CD4-positive, alpha-beta T cell (primary cell): ENCODE results near the gene C14orf119. TPM values are rescaled to one million over a fixed set of nuclear protein-coding genes. Genes with fewer than 3 reads are reported as not detected.
A peak's percentile ranks its signal among the peaks of the same experiment; 100 is the strongest.

Experiments
- ATAC-seq: fragments of 200-7000 bp; cut with Tn5 transposase; one replicate; pipeline ENCODE4 v1.10.0; 2022; ENCODE audit warnings: mild to moderate bottlenecking; ENCODE audit not compliant: poor library complexity
- CTCF ChIA-PET: fragments of 350-600 bp; sonication (Branson Sonifier 250); formaldehyde crosslinking; loops from one replicate; lab custom pipeline; 2021; ENCODE audit warnings: antibody characterized with exemption, inconsistent platforms; lab: Charles Lee
- POLR2A ChIA-PET: fragments of 350-600 bp; sonication (Branson Sonifier 250); formaldehyde crosslinking; loops from one replicate; lab custom pipeline; 2021; ENCODE audit warnings: antibody characterized with exemption, inconsistent platforms; lab: Charles Lee
- DNase-seq, 14 experiments: peaks; one replicate each; pipeline ENCODE4 v3.0.0-alpha.2; 2013 to 2020; ENCODE audit warnings: mixed read lengths in 2 of 14
- H3K27ac ChIP-seq, 2 donors: one replicate each; pipeline versions ENCODE4 v1.5.1 to v1.7.0; 2013; ENCODE audit warnings: low read length in 2 of 2, low read depth in 1 of 2, mild to moderate bottlenecking in 1 of 2
- H3K27me3 ChIP-seq, 2 experiments: 1 replicate in 1 of 2; 2 replicates in 1 of 2; pipeline versions ENCODE4 v1.6.1 to v1.7.0; 2013; ENCODE audit warnings: low read length in 2 of 2, control low read depth in 1 of 2, mild to moderate bottlenecking in 1 of 2, moderate library complexity in 1 of 2; ENCODE audit not compliant: insufficient read depth in 2 of 2, control insufficient read depth in 1 of 2
- H3K36me3 ChIP-seq: one replicate; pipeline ENCODE4 v1.6.1; 2013; ENCODE audit warnings: low read length, control low read depth; ENCODE audit not compliant: insufficient read depth
- H3K4me1 ChIP-seq: one replicate; pipeline ENCODE4 v1.6.1; 2013; ENCODE audit warnings: low read length, control low read depth; ENCODE audit not compliant: insufficient read depth
- H3K4me3 ChIP-seq: one replicate; pipeline ENCODE4 v1.5.1; 2013; ENCODE audit warnings: mild to moderate bottlenecking, low read length, moderate library complexity
- H3K9me3 ChIP-seq, 2 experiments: 1 replicate in 1 of 2; 2 replicates in 1 of 2; pipeline versions ENCODE4 v1.6.1 to v1.7.0; 2013; ENCODE audit warnings: low read length in 2 of 2, mild to moderate bottlenecking in 2 of 2, control low read depth in 1 of 2, moderate library complexity in 1 of 2; ENCODE audit not compliant: control insufficient read depth in 1 of 2, insufficient read depth in 1 of 2
- H3K27ac Mint-ChIP-seq: one replicate; pipeline ENCODE4 v1.8.0; 2020; ENCODE audit warnings: mixed read lengths
- H3K27me3 Mint-ChIP-seq: one replicate; pipeline ENCODE4 v1.8.0; 2021; ENCODE audit warnings: mixed read lengths
- H3K36me3 Mint-ChIP-seq: one replicate; pipeline ENCODE4 v1.8.0; 2021; ENCODE audit warnings: low read depth, mixed read lengths
- H3K4me1 Mint-ChIP-seq: one replicate; pipeline ENCODE4 v1.8.0; 2021; ENCODE audit warnings: low read depth, mixed read lengths
- H3K4me3 Mint-ChIP-seq: one replicate; pipeline ENCODE4 v1.8.0; 2020; ENCODE audit warnings: mild to moderate bottlenecking, mixed read lengths
- H3K9me3 Mint-ChIP-seq: one replicate; pipeline ENCODE4 v1.8.0; 2020; ENCODE audit warnings: mixed read lengths
- CTCF ChIP-seq: fragments of 200-600 bp; IDR thresholded peaks from one replicate; pipeline ENCODE4 v1.8.0; 2022; ENCODE audit warnings: antibody characterized with exemption, mild to moderate bottlenecking
- intact Hi-C, 2 experiments: fragments of 100-400 bp; cut with DNase I in 1 of 2; cut with micrococcal nuclease in 1 of 2; formaldehyde crosslinking; loops; one replicate each; pipeline versions ENCODE4 v1.15.1 to v1.9.0; 2023 to 2025; cut with DNase I, micrococcal nuclease
- total RNA-seq, 174 experiments: library from RNA in 2 of 174; stranded (reverse) in 2 of 174; gene quantifications; one replicate each; pipeline ENCODE4 v1.2.3 and lab custom pipeline; 2021 to 2026

C14orf119 gene
- total RNA-seq, 2 experiments from 2014 or later, result 3.1 to 3.9 TPM

- TF ChIP-seq CTCF, result no peak
- intact Hi-C loops, result loop anchor here (2.0 to 10.0 kb wide), 5 partner anchors 13 to 473 kb away; partner anchors contain the start of genes AP1G2 (in 1 of the 2), HOMEZ (in 1 of the 2), OXA1L (in 1 of the 2) and PABPN1 (in 1 of the 2)
- no peak overlapping the region for H3K27ac Mint-ChIP-seq
- peaks cover 65% of the 10 kb centered on the region for H3K36me3 ChIP-seq
- H3K27me3 Mint-ChIP-seq, result no peaks in the 10 kb centered on the region
- peaks cover 44% of the 10 kb centered on the region for H3K4me1 Mint-ChIP-seq
- ChIA-PET CTCF (interaction anchor here (0.5 to 2.4 kb wide), 6 partner anchors 15 to 1103 kb away, joined by 3 to 8 read pairs (median 3); no protein-coding TSS in a partner anchor), POLR2A (interaction anchor here (0.6 to 1.2 kb wide), 3 partner anchors 10 to 532 kb away, joined by 3 to 4 read pairs (median 3); partner anchors contain the start of gene PPP1R3E)
- no peaks in the 10 kb centered on the region for H3K9me3 ChIP-seq
- DNase-seq, result no peak
- no peaks in the 10 kb centered on the region for H3K27me3 ChIP-seq
- H3K36me3 Mint-ChIP-seq, result peaks cover 58% of the 10 kb centered on the region
- peaks cover 21% of the 10 kb centered on the region for H3K4me1 ChIP-seq
- no peak overlapping the region for H3K27ac ChIP-seq
- no peak overlapping the region for H3K4me3 ChIP-seq
- no peaks in the 10 kb centered on the region for H3K9me3 Mint-ChIP-seq
- peak overlapping the region; percentile 78 for H3K4me3 Mint-ChIP-seq
- ATAC-seq, result no peak
Observed at GRCh38 chr14:23091294-23092225, 3.7 kb upstream of the C14orf119 start.

- Mint-ChIP-seq H3K27me3 (no peaks in the 10 kb centered on the region), H3K36me3 (peaks cover 56% of the 10 kb centered on the region), H3K9me3 (no peaks in the 10 kb centered on the region), H3K27ac (peak overlapping the region; percentile 40), H3K4me1 (peaks cover 45% of the 10 kb centered on the region), H3K4me3 (peak overlapping the region; percentile 78)
- intact Hi-C loops, result loop anchor here (2.0 to 10.0 kb wide), 5 partner anchors 14 to 472 kb away; partner anchors contain the start of genes AP1G2 (in 1 of the 2), HOMEZ (in 1 of the 2), OXA1L (in 1 of the 2) and PABPN1 (in 1 of the 2)
- ChIA-PET POLR2A (interaction anchor here (1.2 kb wide), 1 partner anchor 209 kb away, joined by 4 read pairs; the partner anchor contains the start of gene PPP1R3E), CTCF (interaction anchor here (1.2 to 1.7 kb wide), 3 partner anchors 16 to 86 kb away, joined by 3 to 8 read pairs (median 6); no protein-coding TSS in a partner anchor)
- Histone ChIP-seq H3K9me3 (no peaks in the 10 kb centered on the region), H3K36me3 (peaks cover 56% of the 10 kb centered on the region), H3K27ac (no peak overlapping the region), H3K4me3 (no peak overlapping the region), H3K4me1 (peaks cover 29% of the 10 kb centered on the region), H3K27me3 (no peaks in the 10 kb centered on the region)
- TF ChIP-seq CTCF, result no peak
- ATAC-seq (no peak), DNase-seq (no peak)
Observed at GRCh38 chr14:23093104-23093503, 2.2 kb upstream of the C14orf119 start.

- Mint-ChIP-seq H3K27ac (no peak overlapping the region), H3K36me3 (peaks cover 56% of the 10 kb centered on the region), H3K9me3 (no peaks in the 10 kb centered on the region), H3K4me3 (peak overlapping the region; percentile 78), H3K4me1 (peaks cover 45% of the 10 kb centered on the region), H3K27me3 (no peaks in the 10 kb centered on the region)
- H3K9me3 ChIP-seq, result no peaks in the 10 kb centered on the region
- no peak for TF ChIP-seq CTCF
- ATAC-seq (no peak), DNase-seq (no peak)
- peak overlapping the region; percentile 81 for H3K4me3 ChIP-seq
- H3K4me1 ChIP-seq, result peaks cover 29% of the 10 kb centered on the region
- POLR2A ChIA-PET, result interaction anchor here (2.4 to 5.0 kb wide), 7 partner anchors 16 to 504 kb away, joined by 12 to 135 read pairs (median 35); partner anchors contain the start of genes CEBPE, DAD1, HAUS4 and PABPN1
- CTCF ChIA-PET, result interaction anchor here (1.0 to 4.4 kb wide), 5 partner anchors 16 to 87 kb away, joined by 4 to 32 read pairs (median 7); no protein-coding TSS in a partner anchor
- peaks cover 56% of the 10 kb centered on the region for H3K36me3 ChIP-seq
- H3K27ac ChIP-seq, result no peak overlapping the region
- intact Hi-C loops, result loop anchor here (2.0 to 10.0 kb wide), 5 partner anchors 15 to 471 kb away; partner anchors contain the start of genes AP1G2 (in 1 of the 2), HOMEZ (in 1 of the 2), OXA1L (in 1 of the 2) and PABPN1 (in 1 of the 2)
- no peaks in the 10 kb centered on the region for H3K27me3 ChIP-seq
Observed at GRCh38 chr14:23093526-23093925, 1.8 kb upstream of the C14orf119 start.
